HG03060 (cell line): ENCODE measurements around the gene LGI2.

Experiments used
- ATAC-seq: cut with Tn5 transposase; IDR thresholded peaks from one replicate; pipeline ENCODE4 v1.9.1; 2021; ENCODE audit warnings: low read depth, moderate number of reproducible peaks; ENCODE audit not compliant: unreplicated experiment

Gene LGI2

GRCh38 chr4:24968992-24969391, 61.8 kb downstream of the LGI2 start:
- no peak for ATAC-seq

- no peak for ATAC-seq
Observed at GRCh38 chr4:24968278-24968677, 62.5 kb downstream of the LGI2 start.

GRCh38 chr4:24967346-24967745, 63.4 kb downstream of the LGI2 start:
- no peak for ATAC-seq

- ATAC-seq = no peak
Observed at GRCh38 chr4:24966076-24966475, 64.7 kb downstream of the LGI2 start.

- ATAC-seq = no peak
Observed at GRCh38 chr4:24965627-24966026, 65.1 kb downstream of the LGI2 start.

- no peak for ATAC-seq
Observed at GRCh38 chr4:24963277-24963676, 67.5 kb downstream of the LGI2 start.

GRCh38 chr4:24957886-24958285, 72.9 kb downstream of the LGI2 start:
- ATAC-seq = no peak

- no peak for ATAC-seq
Observed at GRCh38 chr4:24956763-24957162, 74.0 kb downstream of the LGI2 start.

- ATAC-seq = no peak
Observed at GRCh38 chr4:24956091-24956490, 74.7 kb downstream of the LGI2 start.

- ATAC-seq = no peak
Observed at GRCh38 chr4:24952667-24953066, 78.1 kb downstream of the LGI2 start.

GRCh38 chr4:24949970-24950369, 80.8 kb downstream of the LGI2 start:
- ATAC-seq = no peak
